CD4-positive, alpha-beta T cell treated with Interleukin-2 at 100 ng/mL for 4 hours (primary cell): ENCODE data around the gene LGALS4.
"Not testable (repeated sequence)": the region's sequence is repeated elsewhere in the genome, so short reads cannot be mapped to it uniquely, and the experiment has no call there.

Experiments used
- DNase-seq: peaks from one replicate; pipeline ENCODE4 v3.0.0-alpha.2; 2020; ENCODE audit warnings: low spot score

Gene LGALS4

DNA sequence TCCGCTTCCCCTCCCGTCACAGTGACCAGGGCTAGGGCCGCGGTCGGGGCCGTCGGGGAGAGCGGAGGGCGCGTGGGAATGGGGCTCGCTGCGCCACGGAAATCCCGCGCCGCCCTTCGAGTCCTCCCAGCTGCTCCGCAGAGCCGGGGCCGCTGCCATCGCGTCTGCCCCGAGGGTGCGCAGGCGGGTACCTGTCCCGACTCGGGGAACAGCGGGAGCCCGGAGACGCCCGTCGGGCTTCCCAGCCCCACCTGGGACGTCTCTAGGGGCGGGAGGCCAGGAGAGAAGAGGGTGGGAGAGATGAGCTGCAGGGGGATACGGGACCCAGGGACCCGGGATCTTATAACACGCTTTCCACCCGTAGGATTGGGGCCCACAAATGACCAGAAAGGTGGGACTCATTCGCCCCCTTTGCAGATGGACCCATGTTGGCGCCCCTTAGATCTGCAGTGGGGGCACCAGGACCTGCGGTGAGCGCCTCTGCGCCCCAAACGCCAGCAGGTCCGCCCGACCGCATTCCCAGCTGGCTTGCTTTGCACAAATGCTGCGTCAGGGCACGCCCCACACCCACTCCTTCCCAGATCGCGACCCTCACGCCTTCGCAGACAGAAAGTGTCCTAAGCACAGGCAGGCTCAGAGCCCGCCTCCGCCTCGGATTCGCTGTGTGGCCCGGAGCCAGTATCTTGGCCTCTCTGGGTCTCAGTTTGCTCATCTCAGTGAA, 42.4 kb downstream of the LGALS4 start:
- DNase-seq = not testable (repeated sequence)

DNA sequence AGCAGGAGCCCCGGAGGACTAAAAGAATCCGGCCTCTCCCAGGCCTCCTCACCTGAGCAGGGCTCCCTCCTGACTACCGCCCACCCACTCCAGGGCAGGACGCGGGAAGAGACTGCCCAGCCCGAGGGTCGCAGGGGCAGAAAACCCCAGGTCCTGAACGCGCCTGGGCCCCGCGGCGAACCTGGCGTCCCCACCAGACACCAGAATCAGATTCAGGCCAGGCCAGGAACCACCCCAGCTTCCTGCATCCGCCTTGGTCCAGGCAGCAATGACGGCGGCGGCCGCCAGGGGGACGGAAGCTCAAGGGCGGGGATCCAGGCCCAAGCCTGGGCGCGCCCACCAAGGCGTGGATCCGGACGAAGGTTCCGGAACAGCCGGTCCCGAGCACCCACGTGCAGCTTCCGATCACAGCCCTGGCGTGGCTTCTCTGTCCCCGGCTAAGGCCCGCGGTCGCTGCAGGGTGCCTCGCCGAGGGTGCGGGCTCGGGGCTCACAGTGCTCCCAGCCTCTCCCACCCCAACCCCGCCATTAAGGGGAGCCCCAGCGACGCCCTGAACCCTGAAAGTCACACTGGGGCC, 43.0 kb downstream of the LGALS4 start:
- DNase-seq = peak; percentile 89

DNA sequence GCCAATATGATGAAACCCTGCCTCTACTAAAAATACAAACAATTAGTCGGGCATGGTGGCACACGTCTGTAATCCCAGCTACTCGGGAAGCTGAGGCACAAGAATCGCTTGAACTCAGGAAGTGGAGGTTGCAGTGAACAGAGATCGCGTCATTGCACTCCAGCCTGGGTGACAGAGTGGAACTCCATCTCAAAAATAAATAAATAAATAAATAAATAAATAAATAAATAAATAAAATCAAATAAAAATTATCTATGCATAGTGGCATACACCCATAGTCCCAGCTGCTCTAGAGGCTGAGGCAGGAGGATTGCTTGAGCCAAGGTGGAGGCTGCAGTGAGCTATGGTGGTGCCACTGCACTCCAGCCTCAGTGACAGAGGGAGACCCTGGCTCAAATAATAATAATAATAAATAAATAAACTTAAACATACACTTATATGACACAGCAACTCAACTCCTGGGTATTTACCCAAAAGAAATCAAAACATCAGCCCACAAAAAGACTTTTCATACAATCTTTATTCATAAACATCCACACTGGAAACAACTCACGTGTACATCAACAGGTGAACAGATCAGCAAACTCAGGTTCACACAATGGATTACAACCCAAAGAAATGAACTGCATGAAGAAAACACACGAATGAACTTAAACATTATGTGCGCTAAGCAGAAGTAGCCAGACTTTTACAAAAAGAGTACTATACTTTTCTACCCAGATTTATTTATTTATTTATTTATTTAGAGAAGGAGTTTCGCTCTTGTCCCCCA, 46.3 kb downstream of the LGALS4 start:
- no peak for DNase-seq

DNA sequence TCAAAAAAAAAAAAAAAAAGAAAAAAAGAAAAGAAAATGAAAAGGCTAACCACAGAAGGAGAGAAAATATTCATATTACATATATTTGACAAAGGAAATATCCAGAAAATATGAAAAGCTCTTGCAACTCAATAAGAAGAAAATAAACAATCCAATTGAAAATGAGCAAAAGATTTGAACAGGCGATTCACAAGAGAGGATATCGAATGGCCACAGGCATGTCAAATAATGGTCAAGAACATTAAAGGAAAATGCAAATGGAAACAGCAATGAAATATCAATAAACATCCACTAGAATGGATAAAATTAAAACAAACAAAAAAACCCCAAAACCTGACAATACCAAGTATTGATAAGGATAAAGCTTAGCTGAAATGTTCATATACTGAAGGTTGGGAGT, 47.5 kb downstream of the LGALS4 start:
- DNase-seq = no peak

DNA sequence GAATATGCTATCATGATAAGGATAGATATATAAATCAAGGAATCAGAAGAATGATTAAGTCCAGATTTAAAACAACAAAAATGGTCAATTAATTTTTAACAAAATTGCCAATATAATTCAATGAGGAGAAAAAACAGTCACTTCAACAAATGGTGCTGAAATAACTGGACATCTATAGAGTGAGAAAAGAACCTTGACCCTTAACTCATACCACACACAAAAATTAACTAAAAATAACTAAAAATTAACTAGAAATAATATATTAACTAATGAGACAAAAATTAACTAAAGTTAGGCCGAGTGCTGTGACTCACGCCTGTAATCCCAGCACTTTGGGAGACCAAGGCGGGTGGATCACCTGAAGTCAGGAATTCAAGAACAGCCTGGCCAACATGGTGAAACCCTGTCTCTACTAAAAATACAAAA, 48.9 kb downstream of the LGALS4 start:
- DNase-seq = no peak

DNA sequence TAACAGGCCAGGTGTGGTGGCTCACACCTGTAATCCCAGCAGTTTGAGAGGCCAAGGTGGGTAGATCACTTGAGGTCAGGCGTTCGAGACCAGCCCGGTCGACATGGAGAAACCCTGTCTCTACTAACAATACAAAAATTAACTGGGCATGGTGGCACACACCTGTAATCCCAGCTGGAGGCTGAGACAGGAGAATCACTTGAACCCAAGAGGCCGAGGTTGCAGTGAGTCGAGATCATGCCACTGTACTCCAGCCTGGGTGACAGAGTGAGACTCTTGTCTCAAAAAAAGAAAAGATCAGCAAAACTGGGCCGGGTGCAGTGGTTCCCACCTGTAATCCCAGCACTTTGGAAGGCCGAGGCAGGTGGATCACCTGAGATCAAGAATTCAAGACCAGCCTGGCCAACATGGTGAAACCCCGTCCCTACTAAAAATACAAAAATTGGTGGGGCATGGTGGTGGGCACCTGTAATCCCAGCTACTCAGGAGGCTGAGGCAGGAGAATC, 50.8 kb downstream of the LGALS4 start:
- DNase-seq = not testable (repeated sequence)

DNA sequence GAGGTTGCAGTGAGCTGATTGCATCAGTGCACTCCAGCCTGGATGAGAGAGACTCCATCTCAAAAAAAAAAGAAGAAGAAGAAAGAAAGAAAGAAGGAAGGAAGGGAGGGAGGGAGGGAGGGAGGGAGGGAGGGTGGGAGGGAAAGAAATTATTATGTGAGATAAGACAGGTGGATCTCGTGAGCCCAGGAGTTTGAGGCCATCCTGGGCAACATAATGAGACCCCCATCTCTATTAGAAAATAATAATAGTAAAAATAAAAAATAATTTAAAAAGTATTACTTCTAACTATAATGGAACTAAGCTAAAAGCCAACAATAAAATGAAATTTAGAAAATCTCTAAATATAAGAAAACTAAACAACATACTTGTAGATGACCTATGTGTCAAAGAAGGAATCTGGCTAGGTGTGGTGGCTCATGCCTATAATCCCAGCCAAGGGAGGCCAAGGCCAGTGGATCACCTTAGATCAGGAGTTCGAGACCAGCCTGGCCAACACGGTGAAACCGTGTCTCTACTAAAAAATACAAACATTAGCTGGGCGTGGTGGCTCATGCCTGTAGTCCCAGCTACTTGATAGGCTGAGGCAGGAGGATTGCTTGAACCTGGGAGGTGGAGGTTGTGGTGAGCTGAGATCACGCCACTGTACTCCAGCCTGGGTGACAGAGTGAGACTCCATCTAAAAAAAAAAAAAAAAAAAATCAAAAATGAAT, 51.8 kb downstream of the LGALS4 start:
- DNase-seq = not testable (repeated sequence)

DNA sequence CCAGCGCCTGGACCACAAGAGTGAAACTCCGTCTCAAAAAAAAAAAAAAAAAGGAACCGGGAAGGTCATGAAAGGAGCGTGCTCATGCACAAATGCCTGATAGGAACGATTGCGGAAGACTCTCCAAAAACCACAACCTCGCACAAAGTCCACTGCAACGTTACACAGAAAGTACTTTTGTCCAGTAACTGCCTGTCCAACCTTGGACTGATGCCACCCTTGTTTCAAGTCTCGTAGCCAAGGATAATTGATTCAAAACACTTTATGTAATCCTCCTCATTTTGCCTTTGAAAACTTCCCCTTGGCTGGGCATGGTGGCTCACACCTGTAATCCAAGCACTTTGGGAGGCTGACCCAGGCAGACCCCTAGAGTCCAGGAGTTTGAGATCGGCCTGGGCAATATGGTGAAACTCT, 53.1 kb downstream of the LGALS4 start:
- no peak for DNase-seq

DNA sequence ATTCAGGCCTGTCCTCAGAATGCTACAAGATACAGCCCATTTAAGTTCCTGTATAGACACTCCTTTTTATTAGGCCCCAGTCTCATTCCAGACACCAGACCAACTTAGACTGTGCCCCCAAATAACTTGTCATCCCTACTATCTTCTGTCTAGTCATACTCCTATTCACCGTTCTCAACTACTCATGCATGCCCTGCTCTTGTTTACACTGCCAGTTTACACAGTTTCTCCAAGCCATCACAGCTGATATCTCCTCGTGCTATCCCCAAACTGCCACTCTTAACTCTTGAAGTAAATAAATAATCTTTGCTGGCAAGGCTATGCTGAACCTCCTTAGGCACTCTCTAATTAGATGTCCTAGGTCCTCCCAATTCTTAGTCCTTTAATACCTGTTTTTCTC, 58.5 kb downstream of the LGALS4 start:
- not testable (repeated sequence) for DNase-seq

DNA sequence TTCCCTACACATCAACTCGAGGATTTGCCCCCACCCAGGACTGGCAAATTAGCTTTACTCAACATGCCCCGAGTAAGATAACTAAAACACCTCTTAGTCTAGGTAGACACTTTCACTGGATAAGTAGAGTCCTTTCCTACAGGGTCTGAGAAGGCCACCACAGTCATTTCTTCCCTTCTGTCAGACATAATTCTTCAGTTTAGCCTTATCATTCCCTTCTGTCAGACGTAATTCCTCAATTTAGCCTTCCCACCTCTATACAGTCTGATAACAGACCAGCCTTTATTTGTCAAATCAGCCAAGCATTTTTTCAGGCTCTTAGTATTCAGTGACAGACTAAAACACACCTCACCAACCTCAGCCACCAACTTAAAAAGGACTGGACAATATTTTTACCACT, 59.0 kb downstream of the LGALS4 start:
- not testable (repeated sequence) for DNase-seq
